ENCODE measurements around the gene MAOB.
"Not testable (repeated sequence)": the region's sequence is repeated elsewhere in the genome, so short reads cannot be mapped to it uniquely, and the experiment has no call there.

The MAOB gene

DNA sequence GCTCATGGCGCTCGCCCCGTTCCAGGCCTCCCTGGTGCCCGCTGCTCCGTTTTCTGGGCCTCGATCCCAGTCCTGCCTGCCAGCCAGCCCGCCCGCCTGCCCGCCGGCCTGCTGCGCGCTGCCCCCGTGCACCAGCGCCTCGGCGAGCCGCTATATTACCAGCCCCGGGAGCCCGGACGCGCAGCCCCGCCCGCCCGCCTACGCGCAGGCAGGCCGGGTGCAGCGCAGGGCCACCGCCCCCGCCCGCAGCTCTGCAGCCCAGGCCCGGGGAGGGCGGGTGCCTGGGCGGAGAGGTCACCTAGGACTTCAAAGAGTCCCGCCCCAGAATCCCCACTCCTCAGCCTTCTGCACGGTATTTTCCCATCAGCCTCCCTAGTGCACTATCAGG, at the start of gene MAOB:
TSS of gene MAOB (minus strand) at position 157 of the 388 bp plus-strand sequence. CDS start at position 6, 151 bp downstream.
- DNase-seq, result peak; percentile 18

GRCh38 chrX:43922032-43922431, 39.8 kb upstream of the MAOB start:
- DNase-seq, result not testable (repeated sequence)

DNA sequence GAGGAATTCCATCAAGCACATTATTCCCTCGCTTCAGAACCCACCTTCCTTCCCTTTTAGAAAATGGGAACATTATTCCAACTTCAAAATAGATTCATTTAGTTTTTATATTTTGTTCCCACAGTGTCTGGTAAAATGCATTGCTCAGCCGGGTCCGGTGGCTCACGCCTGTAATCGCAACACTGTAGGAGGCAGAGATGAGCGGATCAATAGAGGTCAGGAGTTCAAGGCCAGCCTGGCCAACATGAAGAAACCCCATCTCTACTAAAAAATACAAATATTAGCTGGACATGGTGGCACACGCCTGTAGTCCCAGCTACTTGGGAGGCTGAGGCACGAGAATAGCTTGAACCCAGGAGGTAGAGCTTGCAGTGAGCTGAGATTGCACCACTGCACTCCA, 28.5 kb upstream of the MAOB start:
- DNase-seq, result not testable (repeated sequence)

- DNase-seq, result no peak
These were observed 27.8 kb upstream of the MAOB start for GRCh38 chrX:43910012-43910411.

GRCh38 chrX:43909141-43909540, 26.9 kb upstream of the MAOB start:
- DNase-seq, result no peak

DNA sequence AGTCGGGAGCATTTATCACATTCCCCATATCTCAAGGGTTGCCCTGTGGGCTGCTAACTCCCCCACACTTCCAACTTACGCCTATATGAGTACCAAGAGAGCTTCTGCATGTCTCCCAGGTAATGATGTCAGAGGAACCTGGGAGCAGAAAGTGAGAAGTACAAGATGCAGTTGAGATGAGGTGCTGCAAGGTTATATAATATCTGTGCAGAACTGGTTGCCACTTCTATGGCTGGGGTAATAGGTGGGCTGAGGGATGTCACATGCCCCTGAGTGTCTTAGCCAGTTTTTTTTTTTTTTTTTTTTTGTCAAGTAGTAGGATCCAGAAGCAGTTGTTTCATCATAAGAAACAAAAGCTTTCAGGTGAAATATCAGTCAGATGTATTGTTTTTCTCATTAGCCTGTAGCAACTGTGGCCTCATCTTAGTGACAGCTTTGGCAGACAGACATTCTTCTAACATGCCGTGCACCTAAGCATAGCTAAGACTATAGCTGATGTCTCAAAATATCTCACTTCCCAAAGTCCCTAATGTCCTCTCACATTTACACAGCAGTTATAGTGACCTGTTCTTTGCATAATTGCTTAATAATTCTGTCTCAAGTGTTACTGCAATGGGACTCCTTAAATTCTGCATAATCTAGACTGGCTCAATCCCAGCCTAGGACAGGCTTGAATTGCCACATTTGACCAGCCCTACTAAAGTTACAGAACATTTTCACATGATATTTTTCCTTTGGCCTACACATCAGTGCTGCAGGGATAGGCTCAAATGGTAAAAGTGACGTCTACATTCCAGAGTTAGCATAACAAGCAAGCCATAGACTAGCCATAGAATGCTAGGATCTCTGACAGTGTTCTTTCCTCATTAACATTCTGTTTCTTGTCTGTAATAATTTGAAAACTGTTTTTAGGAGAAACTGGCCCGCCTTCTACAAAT, 17.9 kb upstream of the MAOB start:
- DNase-seq, result no peak

- no peak for DNase-seq
These were observed 16.3 kb upstream of the MAOB start for GRCh38 chrX:43898406-43899035.

DNA sequence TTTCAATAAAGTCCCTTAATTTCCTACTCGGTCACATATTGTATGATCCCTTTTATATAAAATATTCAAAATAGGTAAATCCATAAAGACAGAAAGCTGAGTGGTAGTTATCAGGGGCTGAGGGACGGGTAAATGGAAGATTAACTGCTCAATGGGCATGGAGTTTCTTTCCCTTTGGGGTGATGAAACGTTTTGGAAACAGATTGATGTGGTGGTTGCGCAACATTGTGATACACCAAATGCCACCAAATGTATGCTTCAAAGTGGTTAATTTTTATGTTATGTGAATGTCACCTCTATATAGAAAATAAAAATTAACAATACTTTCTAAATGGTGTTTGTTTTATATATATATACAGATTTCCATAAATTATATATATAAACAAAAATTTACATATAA, 15.0 kb upstream of the MAOB start:
- no peak for DNase-seq

- no peak for DNase-seq
These were observed 10.2 kb upstream of the MAOB start for GRCh38 chrX:43892336-43892870.

GRCh38 chrX:43885617-43886016, 3.4 kb upstream of the MAOB start:
- DNase-seq, result no peak

DNA sequence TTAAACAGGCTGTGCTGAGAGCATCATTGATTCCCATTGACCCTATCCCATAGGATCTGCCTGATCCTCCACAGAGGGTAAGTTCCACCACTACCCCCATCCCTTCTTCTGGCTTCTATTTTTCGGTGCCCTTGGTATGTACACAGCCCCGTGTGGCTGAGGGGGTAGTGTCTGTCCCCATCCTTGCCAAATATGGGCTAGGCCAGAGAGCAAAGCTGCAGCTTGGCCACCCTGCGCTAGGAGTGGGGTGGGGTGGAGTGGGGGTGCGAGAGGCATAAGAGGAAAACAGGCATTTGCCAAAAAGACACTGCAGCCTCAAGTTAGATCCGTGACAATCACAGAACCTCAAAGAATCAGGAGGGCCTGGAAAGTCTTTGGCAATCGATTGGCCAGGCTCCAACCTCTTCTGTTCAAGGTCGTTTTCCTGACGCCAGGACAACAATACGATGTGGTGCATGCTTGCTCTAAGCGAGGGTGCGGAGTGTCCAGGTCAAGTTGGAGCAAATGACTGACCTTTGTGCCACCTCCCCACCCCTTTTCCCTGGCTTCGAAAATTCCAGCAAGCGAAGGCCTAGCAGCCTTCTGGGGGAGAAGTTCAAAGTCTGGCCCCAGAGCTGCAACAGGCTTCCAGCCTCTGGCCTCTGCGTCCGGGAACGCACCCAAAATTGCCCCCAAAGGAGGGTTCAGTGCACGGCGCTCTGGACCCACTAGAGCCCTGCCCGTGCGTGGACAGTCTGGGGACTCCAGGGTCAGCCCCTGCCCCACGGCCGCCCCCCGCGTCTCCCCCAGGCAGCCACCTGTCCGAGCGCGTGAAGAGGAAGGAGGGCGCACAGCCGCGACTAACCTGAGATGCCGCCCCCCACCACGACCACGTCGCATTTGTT, 598 bp downstream of the MAOB start:
- DNase-seq, result no peak

GRCh38 chrX:43880425-43880824, 1.8 kb downstream of the MAOB start:
- DNase-seq, result no peak

GRCh38 chrX:43878906-43879526, 3.2 kb downstream of the MAOB start:
- no peak for DNase-seq

- DNase-seq, result no peak
These were observed 5.6 kb downstream of the MAOB start for GRCh38 chrX:43876680-43877079.

DNA sequence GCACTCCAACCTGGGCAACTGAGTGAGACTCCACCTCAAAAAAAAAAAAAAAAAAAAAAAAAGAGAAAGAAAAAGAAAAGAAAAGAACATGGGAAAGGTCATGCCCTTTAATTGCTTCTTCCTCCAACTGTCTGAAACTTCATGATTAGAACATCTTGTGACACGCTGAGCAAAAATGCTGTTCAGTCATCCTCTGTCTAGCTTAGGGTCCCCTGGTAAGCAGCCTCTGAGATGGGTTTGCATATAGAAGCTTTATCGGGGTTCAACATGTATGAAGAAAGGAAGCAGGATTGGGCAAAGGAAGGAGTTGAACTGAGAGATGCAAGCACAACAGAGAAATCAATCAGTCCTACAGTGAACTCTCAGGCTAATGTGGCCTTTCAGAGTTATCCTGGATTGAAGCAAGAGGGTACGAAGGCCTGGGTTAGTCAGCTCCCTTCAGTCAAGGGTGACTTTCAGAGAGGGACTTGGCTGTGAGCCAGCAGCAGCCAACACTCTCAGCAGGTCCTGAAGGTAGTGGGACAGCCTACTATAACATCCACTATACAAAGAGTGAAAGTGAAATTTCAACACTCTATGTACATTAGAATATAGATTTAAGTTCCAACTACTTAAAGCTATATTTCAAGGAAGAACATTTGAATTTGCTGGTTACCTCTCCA, 11.4 kb downstream of the MAOB start:
- no peak for DNase-seq

DNA sequence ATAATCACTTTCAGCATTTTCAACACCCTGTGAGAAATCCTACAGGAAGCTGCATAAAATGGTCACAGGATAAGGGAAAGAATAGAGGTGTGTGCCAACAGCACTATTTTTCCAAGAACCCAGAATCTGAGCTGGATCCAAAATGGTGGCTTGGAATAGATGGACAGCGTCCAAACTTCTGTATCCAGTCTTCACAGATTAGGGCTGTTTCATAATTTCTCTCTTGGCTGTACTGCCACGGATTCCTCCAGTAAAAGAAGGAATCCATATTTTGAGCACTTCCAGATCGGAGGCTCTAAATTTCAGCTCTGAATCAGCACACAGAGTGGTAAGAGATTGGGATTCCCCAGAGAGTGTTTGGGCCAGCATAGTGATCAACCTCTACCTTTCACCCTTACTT, 12.2 kb downstream of the MAOB start:
- no peak for DNase-seq

DNA sequence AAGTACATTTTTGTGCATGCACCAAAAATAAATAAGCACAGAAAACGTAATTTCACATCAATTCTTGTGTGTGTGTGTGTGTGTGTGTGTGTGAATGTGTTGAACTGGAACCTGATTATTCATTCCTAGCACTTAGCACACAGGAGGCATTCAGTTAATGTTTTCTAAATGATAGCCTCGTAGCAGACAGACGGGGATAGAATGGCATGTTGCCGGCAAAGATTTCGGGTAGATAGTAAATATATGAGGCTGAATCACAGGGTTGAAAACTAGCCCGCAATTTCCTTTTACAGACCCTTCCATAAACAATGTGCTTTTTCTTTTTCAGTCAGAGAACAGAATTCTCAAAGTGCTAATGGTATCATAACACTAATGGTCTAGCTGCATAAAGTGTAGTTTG, 13.5 kb downstream of the MAOB start:
- DNase-seq, result no peak

GRCh38 chrX:43866423-43866822, 15.8 kb downstream of the MAOB start:
- DNase-seq, result no peak

GRCh38 chrX:43865791-43866190, 16.5 kb downstream of the MAOB start:
- no peak for DNase-seq

GRCh38 chrX:43862434-43862833, 19.8 kb downstream of the MAOB start:
- no peak for DNase-seq

DNA sequence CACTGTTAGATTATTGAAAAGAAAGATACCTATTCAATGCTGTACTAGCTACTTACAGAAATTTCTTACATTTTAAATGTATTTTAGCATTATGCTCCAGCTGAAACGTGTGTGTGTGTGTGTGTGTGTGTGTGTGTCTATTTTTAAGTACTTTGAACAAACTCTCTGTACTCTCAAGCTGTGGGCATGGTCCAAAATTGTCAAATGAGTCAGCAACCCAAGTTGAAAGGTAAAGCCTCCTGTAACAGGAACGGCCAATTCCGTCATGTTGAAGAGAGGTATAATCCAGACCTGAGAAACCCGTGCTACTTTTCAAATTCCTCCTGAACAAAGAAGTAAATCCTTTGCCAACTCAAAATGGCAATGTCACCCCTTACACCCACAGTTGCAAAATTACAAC, 20.5 kb downstream of the MAOB start:
- no peak for DNase-seq

Measured in activated naive CD4-positive, alpha-beta T cell treated with anti-CD3 and anti-CD28 coated beads, Interleukin-2, amount 50 U/mL, for 16 hours (primary cell).